ENCODE data around the gene TGFBR3. TPM values are rescaled to one million over a fixed set of nuclear protein-coding genes. Genes with fewer than 3 reads are reported as not detected.

TGFBR3 gene
- total and polyA plus RNA-seq, 2 of the 8 experiments (the other 6 are each of a cell fraction or from before 2014, with no cell fraction given): 2.0 to 6.1 TPM

- Histone ChIP-seq H3K4me3 (ENCODE audit: extremely low read depth in 1 of 4, insufficient read depth in 2 of 4, low read depth in 3 of 4, low read length in 4 of 4) (no peak overlapping the region), H2BK120ac (replicated peaks; ENCODE audit: low read depth, low read length) (no peak overlapping the region), H4K5ac (ENCODE audit: insufficient read length, low read depth, low read length) (no peak overlapping the region), H2BK12ac (ENCODE audit: low read depth, low read length) (no peak overlapping the region), H3K4me2 (ENCODE audit: insufficient read depth in 1 of 2, low read depth in 2 of 2, low read length in 2 of 2) (no peak overlapping the region), H3K23me2 (ENCODE audit: low read depth, low read length) (no peaks in the 10 kb centered on the region), H3K9ac (replicated peaks in 1 of 4; ENCODE audit: extremely low read depth in 1 of 4, low read depth in 3 of 4, low read length in 3 of 4) (no peak overlapping the region), H3K9me3 (ENCODE audit: insufficient read depth in 2 of 2, low read depth in 1 of 2, low read length in 1 of 2) (no peaks in the 10 kb centered on the region), H3K23ac (ENCODE audit: insufficient read length) (no peak overlapping the region), H3K79me2 (ENCODE audit: control insufficient read depth in 1 of 2, insufficient read depth in 2 of 2, low read length in 2 of 2) (no peaks in the 10 kb centered on the region), H2AFZ (ENCODE audit: low read length) (no peak overlapping the region), H3K4me1 (replicated peaks in 1 of 4; ENCODE audit: control insufficient read depth in 3 of 4, insufficient read depth in 4 of 4, low read length in 3 of 4) (peaks cover 0 to 4% (median 2%) of the 10 kb centered on the region in 4 experiments; a peak in 3 of 7 replicates), H3K18ac (ENCODE audit: extremely low read depth, low read length) (no peak overlapping the region), H2BK20ac (ENCODE audit: low read length) (no peak overlapping the region), H3K14ac (ENCODE audit: insufficient read length) (no peak overlapping the region), H4K91ac (replicated peaks; ENCODE audit: insufficient read length, low read length) (no peak overlapping the region), H4K20me1 (replicated peaks in 1 of 2; ENCODE audit: control insufficient read depth in 1 of 2, insufficient read depth in 2 of 2, low read length in 2 of 2) (no peaks in the 10 kb centered on the region), H3K4ac (replicated peaks; ENCODE audit: insufficient read length, low read depth, low read length) (no peak overlapping the region), H2BK15ac (ENCODE audit: low read length) (no peak overlapping the region), H3K56ac (replicated peaks; ENCODE audit: insufficient read length, low read depth, low read length) (no peak overlapping the region), H3K36me3 (ENCODE audit: control insufficient read depth in 2 of 4, insufficient read depth in 4 of 4, low read length in 3 of 4) (no peaks in the 10 kb centered on the region), H2BK5ac (ENCODE audit: low read depth, low read length) (no peak overlapping the region), H2AK5ac (ENCODE audit: low read depth, low read length) (no peak overlapping the region), H4K8ac (ENCODE audit: extremely low read depth, insufficient read depth, low read length) (no peak overlapping the region), H3K27me3 (replicated peaks in 1 of 4; ENCODE audit: control insufficient read depth in 3 of 4, extremely low read depth in 1 of 4, insufficient read depth in 3 of 4, low read length in 3 of 4) (no peaks in the 10 kb centered on the region), H3K79me1 (ENCODE audit: low read depth, low read length) (no peaks in the 10 kb centered on the region), H3K27ac (ENCODE audit: low read depth, low read length) (no peak overlapping the region)
- DNase-seq (ENCODE audit: low read depth in 1 of 2, low spot score in 2 of 2) (no peak), FAIRE-seq (no peak)
- ChIA-PET POLR2A (ENCODE audit: partially characterized antibody) (no interaction called here), CTCF (ENCODE audit: partially characterized antibody) (no interaction called here)
- no peak for TF ChIP-seq RXRA (IDR thresholded peaks at IDR 0.05; ENCODE audit: insufficient read depth, low read depth, low read length)
- TF ChIP-seq RNF2 (IDR thresholded peaks at IDR 0.05; ENCODE audit: borderline replicate concordance, low read depth, low read length, missing control alignments, poor library complexity, severe bottlenecking): no peak
- TF ChIP-seq ASH2L (IDR thresholded peaks at IDR 0.05; ENCODE audit: low read length): no peak
- no peak for TF ChIP-seq ZNF274 (IDR thresholded peaks at IDR 0.05; ENCODE audit: borderline replicate concordance, extremely low read depth, low read length)
- no peak for TF ChIP-seq BACH1 (IDR thresholded peaks at IDR 0.05; ENCODE audit: low read length)
- no peak for TF ChIP-seq TCF12 (IDR thresholded peaks at IDR 0.05; ENCODE audit: low read depth, low read length)
- no peak for TF ChIP-seq CREB1 (IDR thresholded peaks at IDR 0.05)
- no peak for TF ChIP-seq JUND (IDR thresholded peaks at IDR 0.05; ENCODE audit: low read length)
- no peak for TF ChIP-seq EZH2 (IDR thresholded peaks at IDR 0.05; ENCODE audit: low read depth, low read length, severe bottlenecking)
- no peak for TF ChIP-seq JUN (IDR thresholded peaks at IDR 0.05; ENCODE audit: low read depth, low read length)
- TF ChIP-seq POU5F1 (IDR thresholded peaks at IDR 0.05; ENCODE audit: low read depth, low read length): no peak
- WGBS, 2 experiments (ENCODE audit: extremely low coverage in 1 of 2, insufficient coverage in 1 of 2, insufficient read length in 1 of 2, insufficient replicate concordance in 2 of 2, low coverage in 1 of 2, low lambda C conversion rate in 2 of 2, missing lambda C conversion rate in 1 of 2): 78% methylated on average over 1 of the region's 1 CpG; no CpG with 5 or more reads in 1 of the 2 experiments
Measured at GRCh38 chr1:91653183-91653582, 232.8 kb downstream of the TGFBR3 start.

Measured in H1 (cell line).